Subcutaneous adipose tissue (tissue), 4 donors: Measurements from ENCODE around the gene DNAJA4. TPM values are rescaled to one million over a fixed set of nuclear protein-coding genes. Genes with fewer than 3 reads are reported as not detected.

Experiments
- total RNA-seq, 4 donors: library from RNA; depleted of rRNA; stranded (reverse); fragments of >200 nt; gene quantifications; one replicate each; pipeline ENCODE4 v1.1.0, GENCODE V29; 2016
- TF ChIP-seq, protein P1 (sequence below): fragments of 450-650 bp; IDR thresholded peaks from one replicate; pipeline ENCODE4 v1.5.1; 2016; ENCODE audit warnings: low read depth, mild to moderate bottlenecking, control low read depth, antibody characterized with exemption, moderate library complexity

The DNAJA4 gene
- total RNA-seq, 4 donors from 2014 or later, result 14.3 to 22.8 (median 17.7) TPM

DNA sequence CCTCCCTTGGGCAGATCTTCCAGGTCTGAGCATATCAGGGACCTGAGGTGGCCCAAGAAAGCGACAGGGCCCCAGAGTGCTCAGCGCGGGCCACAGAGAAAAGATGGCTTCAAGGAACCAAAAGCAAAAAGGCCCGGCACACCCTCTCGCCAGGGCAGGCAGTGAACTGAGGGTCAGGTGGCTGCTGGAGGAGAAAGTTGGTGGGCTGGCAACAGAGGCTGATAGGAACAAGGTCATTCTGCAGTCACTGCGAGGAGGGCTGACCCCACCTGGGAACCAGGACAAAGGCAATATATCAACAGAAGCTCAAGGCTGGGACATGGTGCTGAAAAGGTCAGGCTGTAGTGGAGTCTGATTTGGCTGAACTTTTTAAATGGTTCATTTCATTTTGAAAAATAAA lies 27.2 kb upstream of the DNAJA4 start:
- TF ChIP-seq, protein P1, sequence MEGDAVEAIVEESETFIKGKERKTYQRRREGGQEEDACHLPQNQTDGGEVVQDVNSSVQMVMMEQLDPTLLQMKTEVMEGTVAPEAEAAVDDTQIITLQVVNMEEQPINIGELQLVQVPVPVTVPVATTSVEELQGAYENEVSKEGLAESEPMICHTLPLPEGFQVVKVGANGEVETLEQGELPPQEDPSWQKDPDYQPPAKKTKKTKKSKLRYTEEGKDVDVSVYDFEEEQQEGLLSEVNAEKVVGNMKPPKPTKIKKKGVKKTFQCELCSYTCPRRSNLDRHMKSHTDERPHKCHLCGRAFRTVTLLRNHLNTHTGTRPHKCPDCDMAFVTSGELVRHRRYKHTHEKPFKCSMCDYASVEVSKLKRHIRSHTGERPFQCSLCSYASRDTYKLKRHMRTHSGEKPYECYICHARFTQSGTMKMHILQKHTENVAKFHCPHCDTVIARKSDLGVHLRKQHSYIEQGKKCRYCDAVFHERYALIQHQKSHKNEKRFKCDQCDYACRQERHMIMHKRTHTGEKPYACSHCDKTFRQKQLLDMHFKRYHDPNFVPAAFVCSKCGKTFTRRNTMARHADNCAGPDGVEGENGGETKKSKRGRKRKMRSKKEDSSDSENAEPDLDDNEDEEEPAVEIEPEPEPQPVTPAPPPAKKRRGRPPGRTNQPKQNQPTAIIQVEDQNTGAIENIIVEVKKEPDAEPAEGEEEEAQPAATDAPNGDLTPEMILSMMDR, result no peak

DNA sequence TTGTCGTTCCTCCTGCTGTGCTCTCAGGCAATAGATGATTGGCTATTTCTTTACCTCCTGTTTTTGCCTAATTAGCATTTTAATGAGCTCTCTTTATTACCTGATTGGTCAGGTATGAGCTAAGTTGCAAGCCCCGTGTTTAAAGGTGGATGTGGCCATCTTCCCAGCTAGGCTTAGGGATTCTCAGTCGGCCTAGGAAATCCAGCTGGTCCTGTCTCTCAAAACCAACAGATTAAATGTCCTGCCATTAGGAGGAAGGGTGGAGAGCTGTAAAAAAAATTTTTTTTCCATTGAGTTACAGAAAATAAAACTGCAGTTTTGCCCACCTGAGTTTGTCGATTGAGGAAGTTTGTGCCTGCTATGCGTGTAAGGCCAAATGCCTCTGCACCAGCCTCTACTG lies 24.6 kb upstream of the DNAJA4 start:
- TF ChIP-seq, protein P1, result no peak

DNA sequence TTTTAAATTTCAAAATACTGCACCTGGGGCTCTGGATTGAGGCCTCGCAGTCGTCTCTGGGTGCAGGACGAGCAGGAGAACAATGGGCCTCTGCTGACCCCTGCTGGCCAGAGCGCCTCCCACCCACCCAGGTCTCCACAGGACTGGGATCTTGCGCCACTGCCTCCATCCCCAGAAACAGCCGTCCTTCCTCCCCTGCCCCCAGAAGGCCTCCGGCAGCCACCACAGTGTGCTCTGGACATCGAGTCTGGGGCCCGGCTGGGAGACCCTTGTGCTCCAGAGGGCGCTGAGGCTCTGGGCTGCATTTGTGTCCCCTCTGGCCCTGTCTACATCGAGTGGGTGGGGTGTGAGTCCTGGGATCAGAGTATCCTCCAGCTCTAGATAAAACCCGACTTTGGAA lies 23.3 kb upstream of the DNAJA4 start:
- TF ChIP-seq, protein P1, result no peak

DNA sequence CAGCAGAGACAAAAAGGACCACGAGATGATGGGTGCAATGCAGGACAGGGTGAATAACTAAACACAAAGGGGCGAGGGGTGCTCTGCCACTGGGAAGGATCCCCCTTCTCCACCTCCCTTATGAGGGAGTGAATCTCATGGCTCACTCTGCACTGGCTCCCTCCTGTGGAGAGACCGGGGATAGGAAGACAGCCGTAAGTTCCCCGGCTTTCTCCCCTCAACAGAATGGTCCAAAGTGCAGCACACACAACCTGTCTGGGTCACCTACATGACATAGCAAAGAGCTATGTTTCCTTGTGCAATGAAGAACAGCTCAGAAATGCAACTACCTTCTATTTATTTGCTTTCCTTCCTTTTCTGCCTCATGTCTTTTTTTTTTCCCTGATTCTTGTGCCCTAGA lies 22.2 kb upstream of the DNAJA4 start:
- TF ChIP-seq, protein P1, result no peak

DNA sequence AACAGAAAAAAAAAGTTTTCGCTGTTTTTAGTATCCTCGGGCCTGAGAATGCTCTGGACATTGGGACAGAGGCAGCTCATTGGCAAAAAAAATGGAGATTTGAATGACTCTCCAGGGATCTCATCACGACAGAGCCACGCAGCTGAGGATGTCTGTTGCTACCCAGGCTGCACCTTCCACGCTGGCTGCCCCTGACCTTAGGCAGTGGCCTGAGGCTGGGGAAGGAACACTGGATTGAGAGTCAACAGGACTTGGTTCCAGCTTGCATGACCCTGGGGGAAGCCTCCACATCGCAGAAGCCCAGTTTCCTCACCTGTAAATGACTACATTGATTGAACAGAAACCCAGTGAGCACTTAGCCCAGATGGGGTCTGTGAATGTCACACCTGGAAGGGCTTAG lies 21.3 kb upstream of the DNAJA4 start:
- TF ChIP-seq, protein P1, result no peak

DNA sequence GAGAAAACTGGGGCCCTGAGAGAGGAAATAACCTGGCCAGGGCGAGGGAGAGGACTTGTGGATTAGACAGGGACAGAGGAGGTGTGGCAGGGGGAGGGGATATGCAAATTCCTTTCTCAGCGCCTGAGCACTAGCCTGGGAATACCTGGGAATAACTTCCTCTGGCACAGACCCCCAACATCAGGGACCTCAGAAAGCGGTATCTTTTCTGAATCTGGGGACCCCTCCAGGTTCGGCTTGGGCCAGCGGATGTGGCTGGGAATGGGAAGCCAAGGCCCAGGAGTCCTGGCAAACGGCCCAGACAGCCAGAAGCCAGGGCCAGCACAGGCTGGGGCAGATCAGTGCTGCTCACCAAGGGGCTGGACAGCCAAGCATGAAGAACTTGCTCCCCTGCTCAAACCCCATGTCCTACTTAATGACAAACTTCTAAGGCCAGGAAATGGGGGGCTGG lies 20.8 kb upstream of the DNAJA4 start:
- TF ChIP-seq, protein P1, result no peak

DNA sequence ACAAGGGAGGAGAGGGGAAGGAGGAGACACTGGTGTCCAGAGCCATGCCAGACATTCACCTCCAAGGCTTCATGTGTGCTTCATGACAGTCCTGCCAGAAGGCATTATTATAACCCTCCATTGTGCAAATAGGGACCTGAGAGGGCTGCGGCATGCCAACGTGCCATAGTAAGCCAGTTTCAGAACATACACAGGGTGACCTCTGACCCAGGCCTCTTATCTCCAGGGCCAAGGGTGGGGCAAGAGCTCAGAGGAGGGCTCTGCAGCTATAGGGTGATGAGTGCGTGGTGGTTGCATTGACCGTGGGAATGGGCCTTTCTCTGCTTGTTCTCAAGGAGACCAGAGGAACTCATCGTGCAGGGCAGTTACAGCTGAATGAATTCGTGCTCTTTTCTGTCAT lies 20.3 kb upstream of the DNAJA4 start:
- TF ChIP-seq, protein P1, result no peak

DNA sequence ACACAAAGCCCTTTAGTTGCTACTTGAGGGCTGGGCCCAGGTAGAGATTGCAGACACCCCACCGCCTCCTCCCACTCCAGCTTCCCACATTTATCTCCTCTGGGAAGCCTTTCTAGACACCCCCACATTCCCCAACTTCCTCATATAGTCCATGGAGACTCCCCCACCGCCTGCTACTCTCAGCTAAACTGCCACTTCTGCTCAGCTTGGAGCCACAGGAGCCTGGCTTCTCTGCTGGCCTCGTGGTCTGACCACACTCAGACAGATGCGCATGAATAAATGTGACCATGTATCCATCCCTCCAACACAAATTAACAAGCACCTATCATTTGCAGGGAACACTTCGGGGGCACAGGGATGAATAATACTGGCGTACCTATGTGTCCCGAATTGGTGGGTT lies 19.5 kb upstream of the DNAJA4 start:
- TF ChIP-seq, protein P1, result no peak
